GM12875 (cell line): Measurements from ENCODE around the gene RERE.
"Not testable (repeated sequence)": the region's sequence is repeated elsewhere in the genome, so short reads cannot be mapped to it uniquely, and the experiment has no call there.

ENCODE experiments used
- H3K4me3 ChIP-seq: one replicate; pipeline ENCODE4 v1.5.1; 2011; ENCODE audit warnings: low read depth, low read length, control low read depth
- CTCF ChIP-seq: IDR thresholded peaks from 2 replicates; pipeline ENCODE4 v1.5.1; 2011; ENCODE audit warnings: low read depth, mild to moderate bottlenecking, control low read depth, inconsistent platforms, low read length, moderate library complexity, borderline replicate concordance; ENCODE audit not compliant: insufficient read depth

RERE gene

GRCh38 chr1:8789314-8790214 lies 27.9 kb downstream of the RERE start:
- H3K4me3 ChIP-seq = no peak overlapping the region

GRCh38 chr1:8787218-8787617 lies 30.2 kb downstream of the RERE start:
- no peak for TF ChIP-seq CTCF
- H3K4me3 ChIP-seq = no peak overlapping the region

More at GRCh38 chr1:8789314-8790214, 27.9 kb downstream of the RERE start:
- no peak for TF ChIP-seq CTCF

GRCh38 chr1:8786204-8786603 lies 31.2 kb downstream of the RERE start:
- H3K4me3 ChIP-seq = not testable (repeated sequence)

- TF ChIP-seq CTCF = no peak
- H3K4me3 ChIP-seq = no peak overlapping the region
Measured at GRCh38 chr1:8782955-8783354, 34.5 kb downstream of the RERE start.

- TF ChIP-seq CTCF = no peak
- H3K4me3 ChIP-seq = no peak overlapping the region
Measured at GRCh38 chr1:8782001-8782620, 35.3 kb downstream of the RERE start.

- no peak for TF ChIP-seq CTCF
- H3K4me3 ChIP-seq = no peak overlapping the region
Measured at GRCh38 chr1:8780405-8780804, 37.0 kb downstream of the RERE start.

- no peak overlapping the region for H3K4me3 ChIP-seq
- TF ChIP-seq CTCF = no peak
Measured at GRCh38 chr1:8777867-8778266, 39.6 kb downstream of the RERE start.
